Measurements from ENCODE around the gene TMEM51.

The TMEM51 gene, protein sequence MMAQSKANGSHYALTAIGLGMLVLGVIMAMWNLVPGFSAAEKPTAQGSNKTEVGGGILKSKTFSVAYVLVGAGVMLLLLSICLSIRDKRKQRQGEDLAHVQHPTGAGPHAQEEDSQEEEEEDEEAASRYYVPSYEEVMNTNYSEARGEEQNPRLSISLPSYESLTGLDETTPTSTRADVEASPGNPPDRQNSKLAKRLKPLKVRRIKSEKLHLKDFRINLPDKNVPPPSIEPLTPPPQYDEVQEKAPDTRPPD

DNA sequence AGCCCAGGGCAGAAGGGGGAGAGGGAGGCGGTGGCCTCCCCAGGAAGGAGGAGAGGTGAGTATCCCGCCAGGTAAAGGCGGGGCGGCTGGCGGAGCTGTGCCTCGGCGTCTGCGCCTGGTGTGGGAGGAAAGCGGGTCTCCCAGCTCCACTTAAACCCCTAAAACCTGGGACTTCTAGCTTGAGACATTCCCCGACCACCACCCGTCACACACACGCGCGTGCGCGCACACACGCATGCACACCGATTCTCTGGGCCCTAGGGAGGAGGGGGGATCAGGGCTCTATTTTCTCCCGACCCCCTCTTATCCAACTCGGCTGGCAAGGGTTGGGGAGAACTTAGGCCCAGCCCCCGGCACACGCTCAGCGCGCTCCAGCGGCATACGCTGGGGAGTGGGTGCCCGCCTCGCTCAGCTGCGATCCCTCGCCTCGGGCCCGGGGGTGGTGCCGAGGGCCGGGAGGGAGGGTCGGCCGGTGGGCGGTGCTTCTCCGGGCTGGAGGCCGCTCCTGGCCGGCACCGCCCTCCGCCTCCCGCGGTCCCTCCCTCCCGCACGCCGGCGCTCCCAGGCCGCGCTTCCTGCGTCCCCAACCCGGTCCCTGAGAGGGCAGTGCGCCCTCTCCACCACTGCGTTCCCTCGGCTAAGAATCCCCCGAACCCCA is at the start of gene TMEM51:
TMEM51 (plus strand) TSS at position 564 of the 658 bp plus-strand sequence. CDS start 61,341 bp downstream, outside the sequence.
- in situ Hi-C loops (cut with MboI; ENCODE audit: low sequenced_read_pairs) = no loop called here

DNA sequence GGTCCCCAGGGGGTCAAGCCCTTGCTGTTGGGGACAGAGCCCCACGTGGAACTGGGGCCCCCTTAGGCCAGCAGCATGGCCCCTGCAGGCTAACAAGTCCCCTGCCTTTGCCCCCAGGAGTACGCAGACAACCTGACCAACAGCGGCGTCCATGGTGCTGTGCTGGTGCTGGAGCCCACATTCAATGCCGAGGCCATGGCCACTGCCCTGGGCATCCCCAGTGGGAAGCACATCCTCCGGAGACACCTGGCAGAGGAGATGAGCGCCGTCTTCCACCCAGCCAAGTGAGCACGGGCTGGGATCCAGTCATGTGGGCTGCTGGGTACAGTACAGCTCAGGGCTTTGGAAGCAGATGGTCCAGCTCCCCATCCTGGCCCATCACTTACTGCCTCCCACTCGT is 49.6 kb upstream of the TMEM51 start:
- in situ Hi-C loops (cut with MboI; ENCODE audit: low sequenced_read_pairs) = no loop called here

DNA sequence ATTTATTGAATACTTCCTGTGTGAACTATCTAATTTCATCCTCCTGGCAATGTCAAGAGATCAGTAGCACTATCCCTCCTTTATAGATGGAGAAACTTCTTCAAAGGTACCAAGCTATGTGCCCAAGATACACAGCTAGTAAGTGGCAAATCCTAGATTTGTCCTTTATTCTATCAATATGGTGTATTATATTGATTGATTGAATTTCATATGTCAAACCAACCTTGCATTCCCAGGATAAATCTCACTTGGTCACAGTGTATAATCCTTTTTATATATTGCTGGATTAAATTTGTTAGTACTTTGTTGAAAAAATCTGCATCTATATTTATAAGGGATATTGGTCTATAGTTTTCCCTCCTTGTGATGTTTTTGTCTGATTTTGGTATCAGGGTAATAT is 48.8 kb upstream of the TMEM51 start:
- in situ Hi-C loops (cut with MboI; ENCODE audit: low sequenced_read_pairs) = no loop called here

DNA sequence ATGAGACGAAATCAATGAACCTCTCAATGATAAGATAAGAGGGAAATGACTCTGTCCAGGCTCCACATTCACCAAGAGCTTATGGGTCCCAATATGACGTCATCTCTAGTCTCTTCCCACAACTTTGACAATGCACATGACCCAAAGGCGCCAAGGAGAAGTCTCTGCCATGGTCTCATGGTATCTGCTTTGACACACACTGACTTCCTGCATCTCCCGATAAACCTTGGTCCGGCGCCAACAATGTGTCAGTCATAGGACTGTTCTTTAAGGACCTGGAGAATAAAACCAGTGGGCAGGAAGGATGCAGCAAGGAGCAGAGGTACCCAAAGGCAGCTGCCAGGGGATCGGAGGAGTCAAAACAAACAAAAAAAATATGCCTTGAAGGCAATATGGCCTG is 46.9 kb upstream of the TMEM51 start:
- in situ Hi-C loops (cut with MboI; ENCODE audit: low sequenced_read_pairs) = no loop called here

- in situ Hi-C loops (cut with MboI; ENCODE audit: low sequenced_read_pairs) = no loop called here
Measured at GRCh38 chr1:15107058-15107687, 46.4 kb upstream of the TMEM51 start.

DNA sequence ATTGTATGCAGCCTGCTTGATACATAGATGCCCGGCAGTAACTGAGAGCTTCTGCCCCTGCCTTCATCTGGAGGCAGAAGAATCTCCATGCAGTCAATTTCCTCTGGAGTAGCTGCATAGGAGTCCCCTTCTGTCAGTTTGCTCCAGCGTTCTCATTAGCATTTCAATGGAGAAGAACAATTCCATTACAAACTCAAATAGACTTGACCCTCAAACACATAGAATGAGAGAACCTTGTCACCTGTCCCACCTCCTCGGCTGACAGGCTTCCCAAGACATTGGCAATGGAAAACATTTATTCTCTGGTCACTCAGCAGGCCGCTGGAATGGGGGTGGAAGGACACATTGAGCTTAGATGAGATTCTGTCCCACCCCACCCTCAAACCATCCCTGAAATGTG is 45.6 kb upstream of the TMEM51 start:
- in situ Hi-C loops (cut with MboI; ENCODE audit: low sequenced_read_pairs) = no loop called here

GRCh38 chr1:15110128-15110866 is 43.2 kb upstream of the TMEM51 start:
- in situ Hi-C loops (cut with MboI; ENCODE audit: low sequenced_read_pairs) = no loop called here

DNA sequence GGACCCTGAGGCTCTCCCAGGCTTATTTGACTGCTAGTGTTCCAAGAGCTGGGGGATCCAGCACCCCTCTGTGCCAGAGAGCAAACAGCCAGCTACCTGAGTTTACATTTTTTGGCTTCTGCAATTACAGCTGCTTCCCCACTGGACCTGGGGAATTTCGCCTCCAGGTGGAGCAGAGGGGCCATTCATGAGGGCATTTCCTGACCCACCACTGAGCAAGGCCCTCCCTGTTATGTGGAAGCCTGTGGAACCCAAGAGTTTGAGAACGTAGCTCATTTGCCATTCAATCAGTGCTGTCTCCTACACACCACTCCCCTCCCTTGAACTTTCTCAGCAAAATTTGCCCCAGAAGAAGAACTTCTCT is 42.7 kb upstream of the TMEM51 start:
- in situ Hi-C loops (cut with MboI; ENCODE audit: low sequenced_read_pairs) = no loop called here

DNA sequence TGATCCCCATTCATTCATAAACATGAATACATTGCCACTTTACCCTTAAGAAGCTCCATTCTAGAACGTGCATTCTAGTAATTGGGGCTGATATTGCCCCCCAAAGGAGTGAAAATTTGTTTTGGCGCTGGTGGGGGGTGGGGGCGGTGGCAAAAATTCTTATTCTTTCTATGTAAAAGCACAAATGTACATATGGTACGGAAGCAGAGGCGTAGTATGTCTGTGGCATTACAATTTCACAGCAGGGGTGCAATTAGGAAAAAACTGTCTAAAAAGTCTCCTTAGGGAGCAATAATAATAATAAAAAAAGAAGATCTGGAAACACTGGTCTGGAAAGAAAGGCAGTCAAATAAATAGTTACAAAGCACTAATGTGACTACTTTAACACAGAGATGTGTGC is 40.4 kb upstream of the TMEM51 start:
- in situ Hi-C loops (cut with MboI; ENCODE audit: low sequenced_read_pairs) = no loop called here

DNA sequence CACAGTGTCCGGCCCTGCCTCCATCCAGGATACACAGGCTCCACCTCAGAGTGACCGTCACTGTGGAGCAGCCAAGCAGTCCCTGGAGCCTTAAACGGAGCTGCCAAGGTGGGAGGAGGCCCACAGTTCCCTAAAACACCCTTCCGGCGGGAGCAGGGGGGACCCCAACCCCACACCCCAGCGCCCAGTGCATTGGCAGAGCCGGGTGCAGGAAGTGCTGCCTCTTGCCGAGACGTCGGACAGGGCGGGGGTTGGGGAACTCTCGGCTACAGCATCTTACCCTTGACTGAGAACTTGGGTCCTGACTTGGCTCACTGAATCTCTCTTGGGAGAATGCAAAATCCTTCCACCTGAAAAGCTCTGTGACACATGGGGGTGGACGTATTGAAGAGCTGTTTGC is 38.7 kb upstream of the TMEM51 start:
- in situ Hi-C loops (cut with MboI; ENCODE audit: low sequenced_read_pairs) = no loop called here

DNA sequence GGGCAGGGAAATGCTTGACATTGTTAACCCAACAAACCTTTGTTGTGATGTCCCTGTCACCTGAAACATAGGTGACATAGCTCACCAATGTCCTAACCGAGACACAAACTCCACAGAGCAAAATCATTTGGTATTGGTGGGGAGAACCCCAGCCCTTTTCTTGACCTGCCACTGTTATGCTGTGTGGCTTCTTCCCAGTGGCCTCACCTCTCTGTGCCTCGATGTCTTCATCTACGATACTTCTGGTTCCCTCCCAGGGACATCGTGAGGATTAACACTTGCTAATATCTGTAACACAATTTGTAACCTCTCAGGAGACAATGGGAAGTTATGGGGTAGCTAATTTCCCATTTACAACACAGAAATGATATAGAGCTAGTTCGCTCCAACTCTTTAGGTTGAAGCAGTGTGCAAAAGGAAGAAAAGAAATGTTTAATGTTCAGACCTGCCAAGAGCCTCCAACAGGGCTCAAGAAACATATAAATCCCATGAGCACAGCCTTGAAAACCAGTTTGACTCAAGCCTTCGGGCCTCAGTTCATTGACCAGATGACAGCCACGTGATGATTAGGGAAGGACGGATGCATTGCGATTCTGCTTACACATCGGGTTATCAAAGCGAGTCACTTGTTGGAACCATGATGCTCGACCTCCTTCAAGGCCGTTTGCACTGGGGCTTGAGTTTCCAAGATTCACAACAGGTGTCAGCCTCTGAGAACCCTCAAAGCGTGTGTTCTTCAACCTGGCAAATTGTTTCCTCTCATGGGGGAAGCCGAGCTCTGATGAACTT is 37.8 kb upstream of the TMEM51 start:
- in situ Hi-C loops (cut with MboI; ENCODE audit: low sequenced_read_pairs) = no loop called here

DNA sequence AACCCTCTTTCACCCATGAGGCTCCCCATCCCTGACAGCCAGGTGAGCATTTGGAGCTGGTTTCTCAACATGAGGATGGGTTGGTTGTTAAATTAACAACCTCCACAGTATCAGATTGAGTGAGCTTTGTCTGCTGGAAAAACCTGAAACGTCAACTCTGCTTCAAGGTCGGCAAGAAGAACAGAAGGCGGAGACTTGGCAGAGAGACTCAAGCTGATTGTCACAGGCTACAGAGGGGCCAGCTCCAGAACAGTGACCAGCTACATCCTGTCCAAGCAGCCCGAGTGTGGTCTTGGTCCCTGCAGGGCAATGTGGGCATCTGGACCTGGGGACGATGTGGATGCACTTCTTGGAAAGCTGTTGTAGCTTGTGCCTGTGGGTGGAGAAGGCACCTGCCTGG is 36.6 kb upstream of the TMEM51 start:
- in situ Hi-C loops (cut with MboI; ENCODE audit: low sequenced_read_pairs) = no loop called here

- in situ Hi-C loops (cut with MboI; ENCODE audit: low sequenced_read_pairs) = no loop called here
Measured at GRCh38 chr1:15117671-15118325, 35.7 kb upstream of the TMEM51 start.

GRCh38 chr1:15118579-15118978 is 35.0 kb upstream of the TMEM51 start:
- in situ Hi-C loops (cut with MboI; ENCODE audit: low sequenced_read_pairs) = no loop called here

DNA sequence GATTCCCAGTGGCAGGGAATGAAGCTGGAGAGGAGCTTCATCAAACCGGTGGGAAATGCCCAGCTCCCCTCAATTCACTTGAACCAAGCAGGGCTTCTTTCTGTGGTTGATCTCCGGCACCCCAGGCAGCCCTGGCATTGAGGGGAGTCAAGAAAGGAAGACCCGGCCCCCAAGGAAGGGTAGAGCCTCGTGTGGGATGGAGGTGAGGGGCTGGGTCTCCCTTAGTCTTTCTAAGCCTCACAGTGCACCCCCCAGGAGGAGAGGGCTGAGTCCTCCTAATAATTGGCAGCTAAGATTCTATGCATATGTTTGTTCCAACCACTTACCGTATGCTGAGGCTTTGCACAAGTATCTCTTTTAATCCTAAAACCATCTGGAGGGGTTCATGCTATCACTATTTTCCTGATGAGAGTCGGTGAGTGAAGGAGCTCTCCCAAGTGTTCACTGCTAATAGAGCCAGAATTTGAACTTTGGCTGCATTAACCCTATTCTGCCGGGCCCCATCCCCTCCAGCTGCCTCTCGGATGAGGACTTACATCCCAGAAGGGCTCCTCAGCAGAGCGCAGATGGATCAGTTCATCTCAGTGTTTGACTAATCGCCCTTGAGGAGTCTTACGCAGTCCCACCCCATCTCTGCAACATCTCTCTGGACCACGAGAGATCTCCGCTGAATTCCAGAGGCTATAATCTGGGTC is 33.1 kb upstream of the TMEM51 start:
- in situ Hi-C loops (cut with MboI; ENCODE audit: low sequenced_read_pairs) = loop anchor here (10.0 kb wide), 1 partner anchor 174 kb away; no protein-coding TSS in a partner anchor

DNA sequence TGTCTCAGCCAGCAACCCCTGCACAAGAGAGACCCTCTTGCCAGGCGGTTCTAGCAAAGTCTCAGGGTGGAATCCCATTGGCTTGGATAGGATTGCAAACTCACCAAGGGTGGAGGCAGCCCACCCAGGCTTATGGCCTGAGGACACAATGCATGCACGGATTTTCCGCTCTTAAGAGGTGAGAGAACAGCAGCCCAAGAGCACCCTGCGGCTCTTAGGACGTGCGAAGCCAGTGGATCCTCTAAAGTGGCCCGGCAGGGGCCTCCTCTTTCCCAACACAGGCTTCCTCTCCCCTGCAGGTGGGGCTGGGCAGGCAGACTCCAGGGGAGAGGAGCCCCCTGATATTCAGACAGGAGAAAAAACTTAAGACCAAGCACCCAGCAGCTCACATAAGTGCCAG is 31.2 kb upstream of the TMEM51 start:
- in situ Hi-C loops (cut with MboI; ENCODE audit: low sequenced_read_pairs) = loop anchor here (10.0 kb wide), 1 partner anchor 172 kb away; no protein-coding TSS in a partner anchor

DNA sequence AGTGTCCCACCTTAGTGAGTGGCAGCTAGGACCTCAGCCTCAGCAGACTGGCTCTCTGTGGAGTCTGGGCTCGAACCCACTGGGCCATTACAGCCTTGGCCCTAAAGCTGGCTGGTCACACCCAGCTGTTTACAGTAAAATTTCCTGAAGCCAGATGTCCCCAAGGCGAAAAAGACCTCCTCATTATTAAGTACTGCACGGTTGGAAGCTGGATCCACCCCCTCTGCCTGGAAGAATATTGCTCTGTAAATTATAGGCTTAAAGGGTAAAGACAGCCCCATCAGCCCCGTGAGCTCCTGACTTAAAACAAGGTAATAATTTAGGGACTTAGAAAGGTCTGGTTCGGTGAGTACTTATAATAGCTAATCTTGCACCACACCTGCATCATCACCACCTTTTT is 30.3 kb upstream of the TMEM51 start:
- in situ Hi-C loops (cut with MboI; ENCODE audit: low sequenced_read_pairs) = loop anchor here (10.0 kb wide), 1 partner anchor 172 kb away; no protein-coding TSS in a partner anchor

DNA sequence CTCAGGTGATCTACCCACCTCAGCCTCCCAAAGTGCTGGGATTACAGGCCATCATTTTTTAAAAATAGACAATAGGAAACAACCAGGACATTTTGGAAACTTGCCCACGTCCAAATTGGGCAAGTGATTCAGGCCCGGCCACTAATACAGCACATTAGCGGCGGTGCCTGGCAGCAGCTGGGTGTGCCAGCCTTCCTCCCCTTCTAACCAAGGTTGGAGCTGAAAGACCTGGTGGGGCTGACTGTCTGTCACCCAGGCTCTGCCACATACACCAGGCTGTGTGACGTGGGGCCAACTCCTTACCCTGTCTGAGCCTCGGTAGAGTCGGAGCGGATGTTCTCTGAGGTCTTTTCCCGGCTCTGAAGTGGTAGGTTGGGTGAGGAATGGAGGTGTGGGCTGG is 29.6 kb upstream of the TMEM51 start:
- in situ Hi-C loops (cut with MboI; ENCODE audit: low sequenced_read_pairs) = loop anchor here (10.0 kb wide), 1 partner anchor 171 kb away; no protein-coding TSS in a partner anchor

- in situ Hi-C loops (cut with MboI; ENCODE audit: low sequenced_read_pairs) = loop anchor here (10.0 to 25.0 kb wide), 2 partner anchors 170 to 313 kb away; partner anchors contain the start of gene CTRC
Measured at GRCh38 chr1:15124362-15125100, 29.0 kb upstream of the TMEM51 start.

All from HL-60/S4 treated with retinoic acid at 250 ng/mL for 4 days and 3 days (cell line).